Pancreas (tissue), 10 donors: Measurements from ENCODE around the gene GASK1A. TPM values are rescaled to one million over a fixed set of nuclear protein-coding genes. Genes with fewer than 3 reads are reported as not detected.
A peak's percentile ranks its signal among the peaks of the same experiment; 100 is the strongest.

Experiments
- ATAC-seq, 4 donors: fragments of 200-7000 bp; cut with Tn5 transposase; one replicate each; pipeline versions ENCODE4 v1.8.0 to v1.9.1; 2020; ENCODE audit warnings: mild to moderate bottlenecking in 4 of 4, moderate library complexity in 4 of 4
- DNase-seq, 6 donors: peaks; one replicate each; pipeline ENCODE4 v3.0.0-alpha.2; 2020
- FAIRE-seq: peaks from 2 replicates; lab custom pipeline; 2012; peaks lifted over from hg19 to GRCh38; lab: Jason Lieb, UNC
- H3K27ac ChIP-seq, 4 donors: fragments of 200-600 bp; sonication (generic); 1 replicate in 3 of 4; 2 replicates in 1 of 4; pipeline versions ENCODE4 v1.5.0 to v1.8.0; 2020
- H3K27me3 ChIP-seq, 4 donors: fragments of 200-600 bp; one replicate each; pipeline ENCODE4 v1.8.0; 2021
- H3K36me3 ChIP-seq, 3 donors: fragments of 200-600 bp; sonication (generic) in 1 of 3; one replicate each; pipeline versions ENCODE4 v1.5.0 to v1.8.0; 2020 to 2021
- H3K4me1 ChIP-seq, 3 donors: fragments of 200-600 bp; one replicate each; pipeline ENCODE4 v1.8.0; 2021
- H3K4me3 ChIP-seq, 4 donors: fragments of 200-600 bp; sonication (generic) in 2 of 4; one replicate each; pipeline versions ENCODE4 v1.5.0 to v1.8.0; 2020 to 2021
- H3K9me3 ChIP-seq, 4 donors: fragments of 200-600 bp; one replicate each; pipeline ENCODE4 v1.8.0; 2021
- WGBS, 2 donors: extraction: QIAGEN DNeasy Blood & Tissue Kit; methylation state at CpG; one replicate each; pipeline ENCODE4 v1.1.7; 2013; 5-methylcytosine and 5-hydroxymethylcytosine counted together
- intact Hi-C, 3 donors: fragments of 100-400 bp; cut with DNase I; formaldehyde crosslinking; loops; one replicate each; pipeline versions ENCODE4 v1.11.1 to v1.14.2; 2022
- polyA plus RNA-seq, 2 donors: library from polyadenylated mRNA; stranded (reverse); fragments of 200-250 nt; gene quantifications; one replicate each; pipeline ENCODE4 v1.2.3, GENCODE V29; 2013
- total RNA-seq, 6 donors: library from RNA; stranded (reverse); fragmentation: NEBNext Ultra II Directional in 4 of 6; extraction: Animal tissue kit (Norgen Biotek cat#: 25700) in 4 of 6; gene quantifications; one replicate each; pipeline versions ENCODE4 v1.2.1 to v1.2.4, GENCODE V29; 2021 to 2023
- TF ChIP-seq, protein P1 (sequence below), 4 donors: fragments of 200-600 bp; sonication (generic) in 3 of 4; IDR thresholded peaks; one replicate each; pipeline versions ENCODE4 v1.5.0 to v1.8.0; 2021; ENCODE audit warnings: antibody characterized with exemption in 4 of 4
- donor health status: healthy with polysubstance abuse.
- donor health status: DM: no; HTN: no; CAD: no; lungs with moderate emphysema.
- donor health status: DM: no; HTN: no; CAD: no.
- donor health status: control.
- donor health status: control.
- donor health status: Bipolar disorder and iron deficiency.
- donor health status: DM: yes; HTN: yes; CAD: no.
- donor health status: DM: no; HTN: no; CAD: no.
- donor health status: DM: no; HTN: no; CAD: no.
- donor health status: DM: yes; HTN: yes; CAD: no.

Gene GASK1A
- total and polyA plus RNA-seq, 8 donors: 1.2 to 5.8 (median 1.8) TPM

DNA sequence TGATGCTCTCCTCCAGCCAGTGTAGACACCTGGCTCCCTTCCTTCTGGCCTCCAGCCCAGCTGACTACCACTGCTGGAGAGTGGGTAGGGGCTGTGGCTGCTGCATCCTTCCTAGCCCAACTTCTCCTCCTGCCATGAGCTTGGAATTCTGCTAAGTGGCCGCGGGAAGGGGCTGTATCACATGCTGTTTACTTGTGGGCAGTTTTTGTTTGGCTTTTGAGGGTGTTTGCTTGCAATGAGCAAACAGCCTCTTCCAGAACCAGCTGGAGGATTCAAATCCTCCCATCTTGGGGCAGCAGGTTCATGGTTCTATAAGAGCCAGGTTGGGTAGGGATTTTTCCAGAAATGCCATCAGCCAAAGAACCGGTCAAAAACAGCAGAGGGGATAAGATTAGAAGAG is 9.0 kb downstream of the GASK1A start:
- no peaks in the 10 kb centered on the region for H3K27me3 ChIP-seq
- ATAC-seq (no peak), FAIRE-seq (no peak), DNase-seq (no peak)
- H3K4me3 ChIP-seq: no peak overlapping the region
- H3K36me3 ChIP-seq: no peaks in the 10 kb centered on the region
- TF ChIP-seq, protein P1, sequence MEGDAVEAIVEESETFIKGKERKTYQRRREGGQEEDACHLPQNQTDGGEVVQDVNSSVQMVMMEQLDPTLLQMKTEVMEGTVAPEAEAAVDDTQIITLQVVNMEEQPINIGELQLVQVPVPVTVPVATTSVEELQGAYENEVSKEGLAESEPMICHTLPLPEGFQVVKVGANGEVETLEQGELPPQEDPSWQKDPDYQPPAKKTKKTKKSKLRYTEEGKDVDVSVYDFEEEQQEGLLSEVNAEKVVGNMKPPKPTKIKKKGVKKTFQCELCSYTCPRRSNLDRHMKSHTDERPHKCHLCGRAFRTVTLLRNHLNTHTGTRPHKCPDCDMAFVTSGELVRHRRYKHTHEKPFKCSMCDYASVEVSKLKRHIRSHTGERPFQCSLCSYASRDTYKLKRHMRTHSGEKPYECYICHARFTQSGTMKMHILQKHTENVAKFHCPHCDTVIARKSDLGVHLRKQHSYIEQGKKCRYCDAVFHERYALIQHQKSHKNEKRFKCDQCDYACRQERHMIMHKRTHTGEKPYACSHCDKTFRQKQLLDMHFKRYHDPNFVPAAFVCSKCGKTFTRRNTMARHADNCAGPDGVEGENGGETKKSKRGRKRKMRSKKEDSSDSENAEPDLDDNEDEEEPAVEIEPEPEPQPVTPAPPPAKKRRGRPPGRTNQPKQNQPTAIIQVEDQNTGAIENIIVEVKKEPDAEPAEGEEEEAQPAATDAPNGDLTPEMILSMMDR (IDR thresholded peaks at IDR 0.05): no peak
- H3K4me1 ChIP-seq: no peaks in the 10 kb centered on the region
- 63 to 65% methylated on average over 3 of the region's 3 CpGs for WGBS, 2 donors
- intact Hi-C loops: no loop called here
- no peak overlapping the region for H3K27ac ChIP-seq
- H3K9me3 ChIP-seq: no peaks in the 10 kb centered on the region

DNA sequence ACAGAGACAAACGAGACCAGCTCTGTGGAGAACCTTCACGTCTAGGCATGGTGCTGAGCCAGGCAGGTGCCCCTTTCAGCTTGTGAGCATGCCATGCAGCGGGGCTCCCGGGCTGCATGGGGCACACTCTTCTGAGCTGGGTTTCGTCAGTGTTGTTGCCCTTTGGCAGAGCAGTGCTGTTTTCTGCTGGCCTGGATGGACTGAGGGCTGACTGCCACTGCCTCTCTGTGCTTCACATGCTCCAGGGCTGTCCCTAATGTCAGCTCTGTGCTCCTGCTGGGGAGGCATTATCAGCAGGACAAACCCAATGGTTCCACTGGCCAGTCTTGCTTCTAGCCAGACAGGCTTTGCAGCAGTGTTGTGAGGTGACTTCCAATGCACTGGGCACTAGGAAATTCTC is 9.5 kb downstream of the GASK1A start:
- no peak for FAIRE-seq
- Histone ChIP-seq H3K4me3 (no peak overlapping the region), H3K27me3 (no peaks in the 10 kb centered on the region), H3K36me3 (no peaks in the 10 kb centered on the region), H3K4me1 (no peaks in the 10 kb centered on the region), H3K9me3 (no peaks in the 10 kb centered on the region), H3K27ac (no peak overlapping the region)
- intact Hi-C loops: no loop called here
- ATAC-seq: no peak
- TF ChIP-seq, protein P1 (IDR thresholded peaks at IDR 0.05): no peak
- DNase-seq: no peak
- 79 to 85% methylated on average over 5 of the region's 5 CpGs for WGBS, 2 donors

DNA sequence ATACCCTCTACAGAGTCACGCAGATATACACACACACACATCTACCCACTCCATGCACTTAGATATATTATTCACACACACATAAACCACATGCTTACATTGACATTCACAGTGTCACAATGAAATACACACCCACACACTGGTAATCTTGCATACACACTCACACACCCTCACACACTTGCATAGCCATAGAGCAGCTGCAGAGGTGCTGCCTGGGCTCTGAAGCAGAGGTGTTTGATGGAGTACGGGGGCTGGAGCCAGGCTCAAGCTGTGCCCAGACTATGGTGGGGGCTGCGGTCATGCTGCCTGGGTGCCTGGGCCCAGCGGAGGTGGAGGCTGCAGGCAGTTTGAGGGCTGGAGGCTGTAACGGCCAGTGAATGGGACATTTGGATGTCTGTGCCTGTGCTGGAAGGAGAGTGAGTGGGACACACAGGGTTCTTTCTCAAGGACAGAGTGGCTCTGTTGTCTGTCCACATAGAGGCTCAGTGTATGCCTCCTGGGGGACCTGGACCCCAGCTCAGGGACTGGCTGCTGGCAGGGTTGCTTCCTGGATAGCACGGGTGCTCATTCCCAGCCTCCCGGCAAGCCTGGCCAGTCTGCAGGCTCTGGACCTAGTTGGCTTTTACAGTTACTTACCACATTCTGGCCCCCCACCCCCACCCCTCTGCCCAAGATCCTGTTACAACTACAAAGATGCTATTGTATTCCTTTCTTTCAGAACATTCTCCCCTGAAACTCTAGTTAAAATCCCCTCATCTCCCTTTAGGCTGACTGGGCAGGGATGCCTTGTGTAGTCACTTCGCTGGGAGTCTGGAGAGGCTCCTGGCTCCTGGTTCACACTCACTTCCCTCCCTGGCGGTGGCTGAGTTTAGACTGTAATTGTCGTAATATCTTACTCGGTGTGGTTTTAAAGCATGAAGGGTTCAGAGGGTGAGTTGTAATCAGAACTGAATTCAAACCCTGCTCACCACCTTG is 12.5 kb downstream of the GASK1A start:
- intact Hi-C loops: no loop called here
- H3K9me3 ChIP-seq: no peaks in the 10 kb centered on the region
- ATAC-seq (peak in 2 of 4 donors; percentile 23 to 62), FAIRE-seq (no peak), DNase-seq (no peak)
- 75 to 77% methylated on average over 11 of the region's 11 CpGs for WGBS, 2 donors
- no peak overlapping the region for H3K4me3 ChIP-seq
- no peaks in the 10 kb centered on the region for H3K36me3 ChIP-seq
- H3K27me3 ChIP-seq: no peaks in the 10 kb centered on the region
- no peak overlapping the region for H3K27ac ChIP-seq
- no peaks in the 10 kb centered on the region for H3K4me1 ChIP-seq
- TF ChIP-seq, protein P1 (IDR thresholded peaks at IDR 0.05): no peak

DNA sequence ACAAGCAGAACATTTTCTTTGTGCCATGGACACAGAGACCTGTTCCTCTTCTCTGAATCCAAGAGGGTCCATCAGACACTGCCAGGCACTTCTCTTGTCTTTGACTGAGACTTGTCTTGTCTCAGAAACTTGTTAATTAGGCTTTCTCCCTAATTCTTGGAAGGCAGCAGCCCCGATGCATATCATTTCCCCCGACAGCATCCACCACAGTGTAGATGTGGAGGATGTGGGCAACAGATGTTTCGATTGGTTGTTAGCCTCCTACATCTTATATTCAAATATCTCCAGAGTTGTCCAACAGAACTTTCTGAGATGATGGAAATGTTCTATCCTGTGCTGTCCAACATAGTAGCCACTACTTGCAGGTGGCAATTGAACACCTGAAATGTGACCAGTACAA is 15.5 kb downstream of the GASK1A start:
- TF ChIP-seq, protein P1 (IDR thresholded peaks at IDR 0.05): no peak
- Histone ChIP-seq H3K4me3 (no peak overlapping the region), H3K36me3 (no peaks in the 10 kb centered on the region), H3K27ac (no peak overlapping the region), H3K4me1 (no peaks in the 10 kb centered on the region), H3K27me3 (no peaks in the 10 kb centered on the region), H3K9me3 (no peaks in the 10 kb centered on the region)
- 92 to 95% methylated on average over 3 of the region's 3 CpGs for WGBS, 2 donors
- intact Hi-C loops: no loop called here
- ATAC-seq (no peak), DNase-seq (no peak), FAIRE-seq (no peak)

DNA sequence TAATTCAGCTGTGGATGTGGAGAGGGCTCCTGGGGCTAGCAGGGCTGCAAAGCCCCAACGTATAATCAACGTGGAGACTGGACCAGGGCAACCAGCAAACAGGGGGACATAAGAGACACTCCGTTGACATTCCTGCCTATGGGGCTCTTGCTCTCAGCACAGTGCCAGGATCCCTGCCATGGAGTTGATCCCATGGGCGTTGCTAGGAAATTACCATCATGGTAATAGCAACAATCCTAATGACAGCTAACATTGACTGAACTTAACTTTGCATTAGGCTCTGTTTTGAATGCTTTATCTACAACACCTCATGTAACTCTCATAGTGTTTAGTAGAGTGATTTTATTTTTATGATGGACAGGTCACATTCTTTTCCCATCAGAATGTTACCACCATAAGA is 16.9 kb downstream of the GASK1A start:
- Histone ChIP-seq H3K36me3 (no peaks in the 10 kb centered on the region), H3K4me3 (no peak overlapping the region), H3K9me3 (no peaks in the 10 kb centered on the region), H3K27me3 (no peaks in the 10 kb centered on the region), H3K4me1 (peaks cover 0 to 5% (median 0%) of the 10 kb centered on the region in 3 donors), H3K27ac (no peak overlapping the region)
- DNase-seq (no peak), FAIRE-seq (no peak), ATAC-seq (no peak)
- TF ChIP-seq, protein P1 (IDR thresholded peaks at IDR 0.05): no peak
- intact Hi-C loops: no loop called here
- WGBS, 2 donors: 85 to 88% methylated on average over 4 of the region's 4 CpGs
